ENCODE measurements around the gene CUL4B.
"Not testable (repeated sequence)": the region's sequence is repeated elsewhere in the genome, so short reads cannot be mapped to it uniquely, and the experiment has no call there.

The CUL4B gene

DNA sequence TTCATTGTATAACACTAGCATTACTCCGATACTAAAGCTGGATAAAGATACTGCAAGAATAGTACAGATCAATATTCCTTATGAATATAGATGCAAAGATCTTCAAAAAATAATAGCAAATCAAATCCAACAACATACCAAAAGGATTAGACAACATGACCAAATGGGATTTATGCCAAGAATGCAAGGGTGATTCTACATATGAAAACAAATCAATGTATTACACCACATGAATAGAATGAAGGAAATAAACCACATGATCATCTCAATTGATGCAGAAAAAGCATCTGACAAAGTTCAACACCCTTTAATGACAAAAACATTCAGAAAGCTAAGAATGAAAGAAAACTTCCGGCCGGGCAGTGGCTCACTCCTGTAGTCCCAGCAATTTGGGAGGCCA lies 42.8 kb downstream of the CUL4B start:
- no peak for FAIRE-seq

DNA sequence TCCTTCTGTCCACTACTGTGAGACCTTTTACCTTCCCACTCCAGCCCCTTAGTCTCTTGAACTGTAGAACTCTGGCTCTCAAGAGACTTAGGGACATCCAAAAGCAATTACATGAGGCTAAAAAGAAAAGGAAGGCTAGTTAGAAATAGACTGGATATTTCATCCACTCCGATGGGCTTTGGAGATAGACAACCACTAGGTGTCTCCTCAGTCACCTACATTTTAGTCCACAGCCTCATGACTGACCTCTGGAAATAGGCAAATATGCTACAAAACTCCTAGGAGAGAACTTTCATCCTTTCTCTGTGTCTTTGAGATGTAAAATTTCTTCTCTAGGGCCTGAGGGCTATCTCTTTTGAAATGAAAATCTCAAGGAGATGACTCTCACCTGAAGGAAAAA lies 46.5 kb downstream of the CUL4B start:
- no peak for FAIRE-seq

DNA sequence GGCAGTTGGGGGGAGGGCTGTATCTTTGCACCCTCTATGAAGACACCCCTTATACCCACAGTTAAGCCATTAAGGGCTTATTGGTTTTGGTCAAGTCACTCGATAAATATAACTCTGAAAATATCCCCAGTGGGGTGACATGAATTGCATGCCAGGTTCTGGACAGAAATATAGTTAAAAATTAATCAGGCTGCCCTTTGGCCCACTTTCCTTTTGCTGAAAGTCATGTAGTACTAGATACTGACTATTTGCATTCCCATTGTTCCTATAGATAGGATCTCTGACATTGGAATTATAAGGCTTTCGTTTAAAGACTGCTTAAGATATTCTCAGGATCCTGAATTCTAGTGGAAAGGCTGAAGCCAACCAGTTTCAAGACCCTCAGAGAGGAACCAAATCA lies 48.1 kb downstream of the CUL4B start:
- no peak for FAIRE-seq

DNA sequence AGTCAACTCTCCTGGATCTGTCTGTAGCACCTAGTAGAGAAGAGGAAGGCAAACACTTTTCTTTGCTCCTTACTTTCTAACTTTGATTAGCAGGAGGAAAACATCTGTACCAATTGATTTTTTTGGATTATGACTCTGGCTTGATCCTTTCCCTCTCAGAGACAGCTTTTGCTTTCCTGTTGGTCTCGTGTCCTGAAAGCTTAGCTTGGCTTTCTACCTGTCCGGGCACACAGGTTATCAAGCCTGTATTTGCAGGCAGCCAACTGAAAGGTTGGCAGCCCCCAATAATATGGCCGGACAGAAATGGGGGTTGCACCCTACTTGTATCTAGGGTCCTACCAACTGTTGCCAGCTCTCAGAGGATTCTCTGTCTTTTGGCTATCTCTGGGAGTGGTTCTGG lies 48.5 kb downstream of the CUL4B start:
- no peak for FAIRE-seq

DNA sequence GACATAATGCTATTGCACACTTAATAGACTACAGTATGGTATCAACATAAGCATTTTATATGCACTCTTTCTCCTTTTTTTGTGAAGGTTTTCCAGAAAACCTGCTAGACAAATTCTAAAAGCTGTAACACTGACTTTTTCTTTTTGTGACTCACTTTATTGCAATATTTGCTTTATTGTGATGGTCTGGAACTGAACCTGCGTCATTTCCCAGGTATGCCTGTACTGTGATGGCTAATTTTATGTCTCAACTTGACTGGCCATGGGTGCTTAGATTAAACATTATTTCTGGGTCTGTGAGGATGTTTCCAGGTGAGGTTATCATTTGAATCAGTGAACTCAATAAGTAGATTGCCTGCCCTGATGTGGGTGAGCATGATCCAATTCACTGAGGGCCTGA lies 56.2 kb downstream of the CUL4B start:
- no peak for FAIRE-seq

DNA sequence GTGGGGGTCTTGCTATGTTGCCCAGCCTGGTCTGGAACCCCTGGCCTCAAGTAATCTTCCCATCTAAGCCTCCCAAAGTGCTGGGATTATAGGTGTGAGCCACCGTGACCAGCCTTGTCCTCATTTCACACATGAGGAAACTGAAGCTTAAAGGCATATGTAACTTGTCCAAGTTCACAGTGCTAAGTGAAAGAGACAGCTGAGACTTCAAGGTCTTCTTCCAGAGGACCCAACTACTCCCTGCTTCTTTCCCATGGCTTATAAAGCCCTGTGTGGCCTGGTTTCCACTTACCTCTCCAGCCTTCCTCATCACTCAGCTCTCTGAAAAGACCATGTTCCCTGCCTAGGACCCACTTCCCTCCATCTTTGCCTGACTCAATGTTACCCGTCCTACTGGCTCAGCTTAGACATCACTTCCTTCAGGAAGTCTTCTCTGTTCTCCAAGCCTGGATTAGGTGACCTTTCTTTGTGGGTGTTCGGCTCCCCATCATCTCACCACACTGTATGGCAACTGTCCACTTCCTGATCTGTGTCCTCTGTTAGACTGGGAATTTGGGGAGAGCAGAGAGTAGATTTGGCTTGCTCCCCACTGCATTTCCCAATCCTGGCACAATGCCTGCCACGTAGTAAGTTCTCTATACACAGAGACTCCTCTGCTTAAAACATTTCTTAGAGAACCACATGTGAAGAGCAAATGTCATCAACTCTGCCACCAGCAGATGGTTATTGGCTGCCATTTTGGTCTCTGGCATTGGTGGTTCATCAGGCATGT lies 61.3 kb downstream of the CUL4B start:
- no peak for FAIRE-seq

DNA sequence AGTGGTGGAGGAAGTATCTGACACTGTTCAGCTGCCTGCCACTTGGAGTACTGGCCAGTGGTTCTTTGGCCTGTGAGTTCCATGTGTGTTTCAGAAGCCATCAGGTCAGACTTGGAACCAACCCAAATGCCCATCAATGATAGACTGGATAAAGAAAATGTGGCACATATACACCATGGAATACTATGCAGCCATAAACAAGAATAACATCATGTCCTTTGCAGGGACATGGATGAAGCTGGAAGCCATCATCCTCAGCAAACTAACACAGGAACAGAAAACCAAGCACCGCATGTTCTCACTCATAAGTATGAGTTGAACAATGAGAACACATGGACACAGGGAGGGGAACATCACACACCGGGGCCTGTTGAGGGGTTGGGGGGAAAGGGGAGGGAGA lies 70.6 kb downstream of the CUL4B start:
- not testable (repeated sequence) for FAIRE-seq

DNA sequence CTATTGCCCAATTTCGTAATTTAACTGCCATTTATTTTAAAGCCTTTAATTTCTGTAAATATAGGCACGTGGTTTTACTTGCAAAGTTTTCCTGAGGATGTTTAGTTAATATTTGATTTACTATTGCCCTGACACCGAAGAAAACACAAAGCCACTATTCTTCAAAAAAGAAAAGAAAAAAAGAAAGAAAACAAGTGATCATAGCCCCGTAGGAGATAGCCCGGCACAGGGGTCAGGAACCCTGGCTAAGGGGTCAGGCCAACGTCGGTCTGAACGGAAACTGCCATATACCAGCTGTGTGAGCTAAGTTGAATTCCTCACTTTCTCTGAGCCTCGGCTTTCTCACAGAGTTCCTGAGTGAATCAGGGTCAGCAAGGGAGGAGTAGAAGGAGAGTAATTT lies 74.0 kb downstream of the CUL4B start:
- FAIRE-seq: no peak

DNA sequence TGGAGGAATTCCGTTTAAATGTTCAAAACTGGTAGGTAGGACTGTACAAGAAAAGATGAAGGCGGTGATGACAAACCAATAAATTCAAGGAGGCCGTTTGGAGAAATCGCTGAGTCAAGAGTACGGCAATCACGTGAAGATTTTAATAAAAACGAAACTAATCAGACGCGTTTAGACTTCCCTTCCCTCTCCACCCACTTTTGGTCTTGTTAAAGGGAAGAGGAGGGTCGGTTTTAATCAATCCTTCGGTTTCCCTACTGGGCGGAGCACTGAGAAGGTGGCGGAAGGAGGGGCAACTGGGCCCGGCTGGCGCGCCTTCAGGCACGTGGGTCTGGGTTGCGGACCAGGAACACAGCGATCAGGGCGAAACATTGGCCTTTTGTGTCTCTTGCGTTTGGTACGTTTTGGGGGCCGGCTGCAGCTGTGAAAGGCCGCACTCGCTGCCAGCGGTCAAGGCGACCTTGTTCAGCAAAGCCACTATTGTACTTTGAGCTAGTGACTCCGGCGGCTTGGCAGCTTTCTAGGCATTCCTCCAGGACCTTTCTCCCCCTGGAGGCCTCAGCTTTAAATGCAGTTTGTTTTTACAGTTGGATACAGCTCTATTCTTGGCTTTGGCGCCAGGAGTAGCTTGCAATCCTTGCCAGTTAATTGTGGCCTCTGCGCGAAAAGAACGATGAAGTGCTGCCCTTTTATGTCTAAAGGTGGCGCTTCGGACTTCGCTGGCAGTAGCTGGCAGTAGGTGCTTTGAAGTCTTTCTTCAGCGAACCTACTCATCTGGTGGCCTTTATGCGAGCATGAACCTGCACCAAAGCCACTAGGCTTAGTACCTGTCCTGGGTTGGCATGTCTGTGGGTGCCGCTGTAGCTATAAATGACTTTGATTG lies 74.9 kb downstream of the CUL4B start:
- peak; percentile 72 for FAIRE-seq

DNA sequence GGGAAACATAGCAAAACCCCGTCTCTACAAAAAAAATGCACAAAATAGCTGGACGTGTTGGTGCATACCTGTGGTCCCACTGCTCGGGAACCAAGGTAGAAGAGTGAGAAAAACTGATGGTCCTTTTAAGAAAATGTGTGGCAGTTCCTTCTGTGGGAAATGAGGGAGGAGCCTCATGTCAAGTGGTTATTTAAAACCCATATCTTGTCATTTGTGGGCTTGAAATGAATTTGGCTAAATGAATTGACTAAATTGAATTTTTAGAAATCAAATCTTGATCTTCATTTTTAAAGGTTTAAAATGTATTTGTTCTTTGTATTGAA lies 75.5 kb downstream of the CUL4B start:
- FAIRE-seq: no peak

DNA sequence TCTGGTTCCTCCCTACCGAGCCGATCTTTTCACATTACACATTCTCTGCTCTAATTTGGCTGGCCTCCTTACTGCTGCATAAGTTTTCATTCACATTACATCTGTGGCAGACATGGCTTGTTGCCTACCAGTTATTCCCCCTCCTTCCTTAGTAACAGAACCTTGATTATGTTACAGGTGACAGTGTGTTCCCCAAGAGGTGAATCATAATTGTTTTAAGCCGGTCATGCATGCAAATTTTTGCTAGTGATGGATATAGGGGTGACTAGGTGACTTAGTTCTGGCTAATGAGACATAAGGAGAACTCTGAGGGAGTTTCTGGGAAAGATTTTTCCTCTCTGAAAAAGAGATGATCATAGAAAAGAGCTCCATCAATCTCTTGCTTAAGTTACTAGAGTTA lies 83.3 kb downstream of the CUL4B start:
- no peak for FAIRE-seq

DNA sequence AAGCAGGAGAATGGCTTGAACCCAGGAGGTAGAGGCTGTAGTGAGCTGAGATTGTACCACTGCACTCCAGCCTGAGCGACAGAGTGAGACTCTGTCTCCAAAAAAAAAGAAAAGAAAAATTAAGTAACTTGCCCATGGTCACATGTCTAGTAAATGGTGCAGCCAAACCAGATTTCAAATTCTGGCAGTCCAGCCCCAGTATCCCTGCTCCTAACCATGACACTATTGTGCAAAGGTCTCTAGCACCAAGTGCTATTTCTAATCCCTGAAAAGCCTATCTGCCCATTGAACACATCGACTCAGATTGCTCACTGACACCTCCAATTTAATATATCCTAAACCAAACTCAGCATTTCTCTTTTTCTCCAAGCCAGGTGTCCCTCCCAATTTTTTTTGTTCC lies 84.0 kb downstream of the CUL4B start:
- no peak for FAIRE-seq

DNA sequence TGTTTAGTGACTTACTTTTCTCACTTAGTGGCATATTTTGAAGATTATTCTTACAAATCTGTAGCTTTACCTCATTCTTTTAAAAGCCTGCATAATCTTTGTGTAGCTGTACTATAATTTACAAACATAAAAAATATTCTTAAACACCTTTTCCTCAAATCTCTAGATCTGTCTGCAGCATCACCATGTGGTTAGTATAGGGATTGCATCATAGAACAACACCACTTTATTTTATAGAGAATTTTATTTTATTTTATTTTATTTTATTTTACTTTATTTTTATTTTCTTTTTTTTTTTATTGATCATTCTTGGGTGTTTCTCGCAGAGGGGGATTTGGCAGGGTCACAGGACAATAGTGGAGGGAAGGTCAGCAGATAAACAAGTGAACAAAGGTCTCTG lies 85.3 kb downstream of the CUL4B start:
- peak; percentile 84 for FAIRE-seq

All from endometrium (tissue), 2 donors.